Left cardiac atrium (tissue), 4 donors: ENCODE data around the gene KRTAP10-4. TPM values are rescaled to one million over a fixed set of nuclear protein-coding genes. Genes with fewer than 3 reads are reported as not detected.
"Not testable (repeated sequence)": the region's sequence is repeated elsewhere in the genome, so short reads cannot be mapped to it uniquely, and the experiment has no call there.

Source experiments
- ATAC-seq, 2 donors: fragments of 200-7000 bp; cut with Tn5 transposase; one replicate each; pipeline ENCODE4 v1.9.1; 2020; ENCODE audit warnings: mild to moderate bottlenecking in 2 of 2, moderate library complexity in 2 of 2
- DNase-seq: peaks from one replicate; pipeline ENCODE4 v3.0.0-alpha.2; 2020
- intact Hi-C, 2 donors: fragments of 100-400 bp; cut with DNase I; formaldehyde crosslinking; loops; one replicate each; pipeline versions ENCODE4 v1.14.1 to v1.15.1; 2022 to 2023
- total RNA-seq, 2 donors: library from RNA; stranded (reverse); fragmentation: NEBNext Ultra II Directional; extraction: Animal tissue kit (Norgen Biotek cat#: 25700); gene quantifications; one replicate each; pipeline ENCODE4 v1.2.1, GENCODE V29; 2021
- donor health status: DM: no; HTN: yes; CAD: no.
- donor health status: DM: no; HTN: yes; CAD: no; lungs with severe emphysema.
- donor health status: DM: yes; HTN: yes; CAD: no.
- donor health status: Dilated cardiomyopathy.

Gene KRTAP10-4
- total RNA-seq, 2 donors from 2014 or later = not detected

GRCh38 chr21:44574457-44575306, 1.2 kb downstream of the KRTAP10-4 start:
- ATAC-seq = no peak
- no peak for DNase-seq
- intact Hi-C loops = no loop called here

- intact Hi-C loops = no loop called here
- DNase-seq (no peak), ATAC-seq (no peak)
These were observed 1.9 kb downstream of the KRTAP10-4 start for GRCh38 chr21:44575307-44576024.

DNA sequence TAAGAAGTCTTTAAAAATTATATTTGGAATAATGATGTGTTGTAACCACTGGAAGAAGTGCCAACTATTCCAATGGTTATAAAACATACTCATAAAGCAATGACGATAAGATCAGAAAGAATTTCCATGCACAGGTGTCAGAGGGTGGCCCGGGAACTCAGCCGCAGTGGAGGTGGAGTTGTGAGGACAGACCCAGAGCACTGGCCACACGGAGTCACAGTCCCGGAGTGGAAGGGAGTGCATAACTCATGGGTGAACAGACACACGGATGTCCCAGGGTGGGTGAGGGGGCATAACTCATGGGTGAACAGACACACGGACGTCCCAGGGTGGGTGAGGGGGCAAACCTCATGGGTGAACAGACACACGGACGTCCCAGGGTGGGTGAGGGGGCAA, 2.5 kb downstream of the KRTAP10-4 start:
- intact Hi-C loops = no loop called here
- DNase-seq = no peak
- no peak for ATAC-seq

GRCh38 chr21:44578371-44579055, 5.0 kb downstream of the KRTAP10-4 start:
- DNase-seq (no peak), ATAC-seq (no peak)
- intact Hi-C loops = no loop called here

GRCh38 chr21:44579056-44579832, 5.7 kb downstream of the KRTAP10-4 start:
- intact Hi-C loops = no loop called here
- no peak for DNase-seq
- ATAC-seq = no peak

GRCh38 chr21:44579833-44580144, 6.3 kb downstream of the KRTAP10-4 start:
- DNase-seq (no peak), ATAC-seq (no peak)
- intact Hi-C loops = no loop called here

GRCh38 chr21:44580231-44580821, 6.8 kb downstream of the KRTAP10-4 start, which contains the start of gene KRTAP10-5:
KRTAP10-5 (minus strand) TSS chr21:44580604; CDS start chr21:44580578, 26 bp downstream.
- DNase-seq, ATAC-seq, intact Hi-C loops: not testable (repeated sequence)

GRCh38 chr21:44581158-44581557, 7.6 kb downstream of the KRTAP10-4 start:
- DNase-seq = no peak
- no peak for ATAC-seq
- intact Hi-C loops = no loop called here

- DNase-seq (no peak), ATAC-seq (no peak)
- intact Hi-C loops = no loop called here
These were observed 8.5 kb downstream of the KRTAP10-4 start for GRCh38 chr21:44582055-44582454.

DNA sequence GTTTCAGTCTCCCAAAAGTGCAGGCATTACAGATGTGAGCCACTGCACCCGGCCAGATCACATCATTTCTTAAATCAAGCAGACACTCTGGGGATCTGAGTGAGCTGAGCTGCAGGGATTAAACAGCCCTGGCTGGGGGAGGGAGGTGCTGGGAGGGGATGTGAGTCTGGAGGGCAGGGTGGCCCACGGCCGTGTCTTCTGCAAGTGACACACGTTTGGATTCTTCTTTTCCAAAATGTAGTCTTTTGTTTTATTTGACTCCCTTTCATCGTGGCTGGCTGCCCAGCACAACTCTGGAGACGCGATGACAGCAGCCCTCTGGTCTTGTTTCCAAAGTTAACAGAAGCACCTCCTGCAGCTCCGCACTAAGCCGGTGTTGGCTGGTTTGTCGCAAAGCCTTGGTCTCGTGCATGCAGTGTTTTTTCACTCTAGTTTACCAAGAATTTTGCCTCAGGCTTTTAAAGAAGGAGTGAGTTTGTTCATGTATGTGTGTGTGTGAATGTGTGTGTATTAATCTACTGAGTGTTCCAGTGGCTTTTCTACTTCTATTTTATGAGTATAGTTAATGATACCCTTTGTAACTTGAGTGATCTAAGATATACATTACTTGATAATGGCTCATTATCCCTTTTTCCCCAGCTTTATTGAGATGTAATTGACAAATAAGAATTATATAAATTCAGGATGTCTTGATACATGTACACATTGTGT, 9.7 kb downstream of the KRTAP10-4 start:
- ATAC-seq = peak in 1 of 2 donors; percentile 77
- DNase-seq = no peak
- intact Hi-C loops = no loop called here

DNA sequence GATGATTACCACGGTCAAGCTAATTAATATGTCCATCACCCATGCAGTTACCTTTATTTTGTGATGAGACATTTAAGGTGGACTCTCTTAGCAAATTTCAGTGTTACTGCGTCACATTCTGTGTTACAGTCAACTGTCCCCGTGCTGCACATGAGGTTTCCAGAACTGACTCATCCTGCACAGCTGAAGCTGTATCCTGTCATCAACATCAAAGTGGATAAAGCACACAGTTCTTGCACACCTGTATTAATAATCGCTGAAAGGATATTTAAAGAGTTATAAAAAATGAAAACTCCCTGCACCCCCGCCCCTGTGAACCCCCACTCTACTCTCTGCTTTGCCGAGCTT, 10.2 kb downstream of the KRTAP10-4 start:
- ATAC-seq (no peak), DNase-seq (no peak)
- intact Hi-C loops = no loop called here

DNA sequence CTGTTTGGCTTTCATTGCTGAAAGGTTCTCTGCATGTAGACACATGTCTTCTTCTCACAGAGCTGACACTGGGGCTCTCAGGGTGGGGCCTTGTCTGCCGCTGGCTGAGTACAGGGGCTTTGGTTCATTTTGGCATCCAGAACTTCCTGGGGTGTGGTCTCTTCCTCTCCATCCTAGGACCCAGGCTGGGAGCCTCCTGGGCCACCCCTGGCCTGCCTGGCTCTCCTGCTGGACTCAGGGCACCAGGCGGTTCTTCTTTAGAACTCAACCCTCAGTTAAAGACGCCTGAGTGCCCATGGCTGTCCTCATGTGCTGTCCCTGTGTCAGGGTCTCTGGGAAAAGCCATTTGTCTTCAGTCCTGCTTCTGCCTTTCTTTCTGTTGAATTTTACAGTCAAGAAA, 12.4 kb downstream of the KRTAP10-4 start:
- no peak for ATAC-seq
- DNase-seq = no peak
- intact Hi-C loops = no loop called here

- DNase-seq (no peak), ATAC-seq (no peak)
- intact Hi-C loops = no loop called here
These were observed 15.6 kb downstream of the KRTAP10-4 start for GRCh38 chr21:44589094-44589493.

DNA sequence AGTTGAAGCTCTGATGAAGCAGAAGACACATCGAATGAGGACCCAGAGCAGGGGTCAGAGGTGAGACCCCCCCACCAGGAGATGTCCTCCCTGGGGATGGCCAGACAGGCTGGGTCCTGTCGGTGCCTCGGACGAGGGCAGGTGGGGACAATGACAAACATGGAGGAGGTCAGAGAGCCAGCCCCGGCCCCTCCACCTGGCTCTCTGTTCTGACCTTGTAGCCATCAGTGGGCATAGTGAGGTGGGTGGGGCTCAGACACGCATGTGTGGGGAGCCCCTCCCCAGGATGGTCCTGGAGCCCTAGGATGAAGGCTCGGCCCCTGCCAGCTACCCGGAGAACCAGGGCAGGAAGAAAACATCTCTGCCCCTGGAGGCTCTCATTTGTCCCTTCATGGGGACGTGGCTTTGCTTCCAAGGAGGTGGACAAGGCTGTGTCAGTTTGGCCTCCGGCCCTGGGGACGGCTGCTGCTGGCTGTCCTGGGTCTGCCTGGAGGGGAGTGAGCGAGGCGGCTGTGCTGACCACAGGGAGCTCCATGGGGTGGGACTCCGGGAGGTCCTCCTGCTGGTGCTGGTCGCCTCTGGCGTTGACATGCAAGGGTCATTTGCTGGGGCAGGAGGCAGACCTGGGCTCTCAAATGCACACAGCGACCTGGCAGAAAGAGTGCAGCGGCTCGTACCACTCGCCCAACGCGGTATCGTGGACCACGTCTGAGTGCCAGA, 16.2 kb downstream of the KRTAP10-4 start:
- intact Hi-C loops = no loop called here
- DNase-seq = no peak
- ATAC-seq = no peak

- no peak for DNase-seq
- ATAC-seq = no peak
- intact Hi-C loops = no loop called here
These were observed 16.8 kb downstream of the KRTAP10-4 start for GRCh38 chr21:44590311-44590721.

DNA sequence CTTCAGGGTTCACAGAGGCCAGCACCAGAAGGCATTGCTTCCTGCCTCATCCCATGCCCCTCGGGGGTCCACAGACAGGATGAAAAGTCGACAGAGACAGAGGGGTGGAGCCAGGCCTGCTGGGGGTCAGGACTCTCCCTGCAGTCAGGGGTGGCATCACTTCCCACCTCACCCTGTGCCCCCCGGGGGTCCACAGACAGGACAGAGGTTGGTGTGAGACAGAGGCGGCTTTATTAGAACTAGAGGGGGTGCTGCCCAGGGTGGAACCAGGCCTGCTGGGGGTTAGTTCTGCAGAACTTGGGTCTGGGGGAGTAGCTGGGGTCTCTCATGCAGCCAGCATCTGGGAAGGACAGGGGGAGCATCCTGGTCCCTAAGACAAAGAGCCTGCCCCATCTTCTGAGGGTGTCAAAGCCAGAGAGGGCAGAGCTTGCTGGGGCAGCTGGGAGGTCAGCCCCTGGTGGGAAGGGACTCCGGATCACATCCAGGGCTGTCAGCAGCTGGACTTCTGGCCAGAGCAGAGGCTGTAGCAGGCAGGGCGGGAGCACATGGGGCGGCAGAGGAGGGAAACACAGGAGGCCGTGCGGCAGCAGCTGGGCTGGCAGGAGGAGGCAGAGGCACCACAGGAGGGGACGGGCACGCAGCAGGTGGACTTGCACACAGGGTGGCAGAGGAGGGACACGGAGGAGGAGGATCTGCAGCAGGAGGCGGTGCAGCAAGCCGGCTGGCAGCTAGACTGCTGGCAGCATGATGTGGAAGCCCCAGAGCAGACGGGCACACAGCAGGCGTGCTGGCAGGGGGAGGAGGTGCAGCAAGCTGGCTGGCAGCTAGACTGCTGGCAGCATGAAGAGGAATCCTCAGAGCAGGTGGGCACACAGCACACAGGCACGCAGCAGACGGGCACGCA, 17.6 kb downstream of the KRTAP10-4 start:
- ATAC-seq, DNase-seq, intact Hi-C loops: not testable (repeated sequence)

GRCh38 chr21:44591801-44592130, 18.2 kb downstream of the KRTAP10-4 start:
- ATAC-seq = peak in 1 of 2 donors; percentile 22
- intact Hi-C loops, DNase-seq: not testable (repeated sequence)
